IMR-90 (cell line): ENCODE results near the gene RUBCN. TPM values are rescaled to one million over a fixed set of nuclear protein-coding genes. Genes with fewer than 3 reads are reported as not detected.
A peak's percentile ranks its signal among the peaks of the same experiment; 100 is the strongest.

Experiments used
- ATAC-seq: fragments of 200-7000 bp; cut with Tn5 transposase; 2 replicates; pipeline ENCODE4 v1.9.1; 2020; ENCODE audit warnings: low read depth, mild to moderate bottlenecking, moderate library complexity
- BruUV-seq: library from RNA; stranded (reverse); fragments of 400-500 nt; replicated peaks from 2 replicates; lab custom pipeline; 2021; lab: Mats Ljungman, UMichigan
- CTCF ChIA-PET: fragments of 300-600 bp; formaldehyde crosslinking; extraction: SDS; loops from one replicate; lab custom pipeline; 2021; ENCODE audit warnings: antibody characterized with exemption; lab: Yijun Ruan, JAX
- POLR2A ChIA-PET: fragments of 300-600 bp; sonication (Branson Sonifier 250); formaldehyde crosslinking; loops from one replicate; lab custom pipeline; 2022; ENCODE audit warnings: antibody characterized with exemption; ENCODE audit not compliant: unreplicated experiment; lab: Charles Lee
- DNase-seq: peaks from one replicate; pipeline ENCODE4 v3.0.0; 2013
- H2AFZ ChIP-seq: replicated peaks from 2 replicates; pipeline ENCODE3; 2013; ENCODE audit warnings: low read length, mild to moderate bottlenecking; ENCODE audit not compliant: poor library complexity
- H2AK5ac ChIP-seq: 2 replicates; pipeline ENCODE4 v1.6.1; 2013; ENCODE audit warnings: low read depth, low read length, inconsistent platforms
- H2AK9ac ChIP-seq: replicated peaks from 2 replicates; pipeline ENCODE3; 2013; ENCODE audit warnings: mild to moderate bottlenecking, low read depth, low read length, moderate library complexity; ENCODE audit not compliant: poor library complexity
- H2BK120ac ChIP-seq: 2 replicates; pipeline ENCODE4 v1.6.1; 2013; ENCODE audit warnings: low read depth, low read length, inconsistent platforms
- H2BK15ac ChIP-seq: 3 replicates; pipeline ENCODE4 v1.6.1; 2013; ENCODE audit warnings: low read depth, low read length, inconsistent platforms
- H2BK20ac ChIP-seq: 2 replicates; pipeline ENCODE4 v1.6.1; 2013; ENCODE audit warnings: low read depth, mild to moderate bottlenecking, inconsistent platforms, low read length, moderate library complexity
- H2BK5ac ChIP-seq: 2 replicates; pipeline ENCODE4 v1.6.1; 2013; ENCODE audit warnings: mild to moderate bottlenecking, low read depth, low read length, inconsistent platforms; ENCODE audit not compliant: poor library complexity, severe bottlenecking
- H3K14ac ChIP-seq: replicated peaks from 2 replicates; pipeline ENCODE4 v1.6.1; 2013; ENCODE audit warnings: low read depth, low read length, inconsistent platforms
- H3K18ac ChIP-seq: 2 replicates; pipeline ENCODE4 v1.6.1; 2013; ENCODE audit warnings: low read depth, low read length, control low read depth
- H3K23ac ChIP-seq: 2 replicates; pipeline ENCODE4 v1.6.1; 2013; ENCODE audit warnings: low read depth, low read length, inconsistent platforms
- H3K27ac ChIP-seq: 2 replicates; pipeline ENCODE4 v1.5.1; 2013; ENCODE audit warnings: mild to moderate bottlenecking, control low read depth, low read length; ENCODE audit not compliant: insufficient read depth
- H3K27me3 ChIP-seq: 2 replicates; pipeline ENCODE4 v1.6.1; 2013; ENCODE audit warnings: low read length; ENCODE audit not compliant: control insufficient read depth, insufficient read depth
- H3K36me3 ChIP-seq: 2 replicates; pipeline ENCODE4 v1.6.1; 2013; ENCODE audit warnings: low read length, mixed read lengths; ENCODE audit not compliant: control insufficient read depth, insufficient read depth
- H3K4ac ChIP-seq: 2 replicates; pipeline ENCODE4 v1.6.1; 2013; ENCODE audit warnings: low read depth, low read length, inconsistent platforms
- H3K4me1 ChIP-seq: 2 replicates; pipeline ENCODE4 v1.6.1; 2013; ENCODE audit warnings: low read length, mixed read lengths; ENCODE audit not compliant: control insufficient read depth, insufficient read depth
- H3K4me2 ChIP-seq: 2 replicates; pipeline ENCODE4 v1.6.1; 2013; ENCODE audit warnings: low read depth, mild to moderate bottlenecking, control low read depth, low read length, moderate library complexity
- H3K4me3 ChIP-seq: 2 replicates; pipeline ENCODE4 v1.5.1; 2013; ENCODE audit warnings: low read depth, mild to moderate bottlenecking, control low read depth, low read length, moderate library complexity; ENCODE audit not compliant: insufficient read depth
- H3K56ac ChIP-seq: 2 replicates; pipeline ENCODE4 v1.6.1; 2013; ENCODE audit warnings: low read length, inconsistent platforms; ENCODE audit not compliant: insufficient read depth; ENCODE audit errors: extremely low read depth
- H3K79me1 ChIP-seq, 2 experiments: 2 replicates each; pipeline ENCODE4 v1.6.1; 2013; ENCODE audit warnings: low read length in 2 of 2, inconsistent platforms in 1 of 2, low read depth in 1 of 2
- H3K9ac ChIP-seq: 2 replicates; pipeline ENCODE4 v1.6.1; 2013; ENCODE audit warnings: low read depth, low read length, control low read depth
- H3K9me1 ChIP-seq: 2 replicates; pipeline ENCODE4 v1.6.1; 2013; ENCODE audit warnings: low read length, inconsistent platforms; ENCODE audit not compliant: insufficient read depth
- H3K9me3 ChIP-seq: 2 replicates; pipeline ENCODE4 v1.6.1; 2013; ENCODE audit warnings: low read length; ENCODE audit not compliant: control insufficient read depth, insufficient read depth
- H4K20me1 ChIP-seq: 2 replicates; pipeline ENCODE4 v1.6.1; 2013; ENCODE audit warnings: low read length, inconsistent platforms; ENCODE audit not compliant: insufficient read depth
- H4K5ac ChIP-seq: 2 replicates; pipeline ENCODE4 v1.6.1; 2013; ENCODE audit warnings: mild to moderate bottlenecking, low read depth, low read length, control low read depth
- H4K8ac ChIP-seq, 2 experiments: 2 replicates each; pipeline ENCODE4 v1.6.1; 2013; ENCODE audit warnings: low read depth in 2 of 2, low read length in 2 of 2, control low read depth in 1 of 2, inconsistent platforms in 1 of 2
- H4K91ac ChIP-seq: 2 replicates; pipeline ENCODE4 v1.6.1; 2013; ENCODE audit warnings: low read depth, low read length, inconsistent platforms; ENCODE audit not compliant: insufficient read depth
- BHLHE40 ChIP-seq: fragments of 150-350 bp; IDR thresholded peaks from 2 replicates; pipeline ENCODE4 v1.6.1; 2016; ENCODE audit warnings: mild to moderate bottlenecking, low read depth, low read length
- CEBPB ChIP-seq: IDR thresholded peaks from 2 replicates; pipeline ENCODE4 v1.6.1; 2012; ENCODE audit warnings: low read depth, low read length, improper control_type of control experiment
- CHD1 ChIP-seq: IDR thresholded peaks from 2 replicates; pipeline ENCODE4 v1.6.1; 2012; ENCODE audit warnings: low read depth, low read length, improper control_type of control experiment
- FOS ChIP-seq: fragments of 150-350 bp; IDR thresholded peaks from 2 replicates; pipeline ENCODE4 v1.6.1; 2016; ENCODE audit warnings: low read depth, low read length
- MAFK ChIP-seq: IDR thresholded peaks from 2 replicates; pipeline ENCODE4 v1.6.1; 2012; ENCODE audit warnings: low read depth, low read length, improper control_type of control experiment
- MAZ ChIP-seq: IDR thresholded peaks from 2 replicates; pipeline ENCODE4 v1.6.1; 2012; ENCODE audit warnings: low read depth, mild to moderate bottlenecking, low read length, improper control_type of control experiment, moderate library complexity, borderline replicate concordance
- MXI1 ChIP-seq: IDR thresholded peaks from 2 replicates; pipeline ENCODE4 v1.6.1; 2012; ENCODE audit warnings: low read depth, mild to moderate bottlenecking, low read length, moderate library complexity, borderline replicate concordance
- NFE2L2 ChIP-seq: fragments of 150-350 bp; IDR thresholded peaks from 2 replicates; pipeline ENCODE4 v1.6.1; 2016; ENCODE audit warnings: low read depth, mild to moderate bottlenecking, low read length
- POLR2A ChIP-seq: IDR thresholded peaks from 2 replicates; pipeline ENCODE4 v1.6.1; 2012; ENCODE audit warnings: mild to moderate bottlenecking, low read depth, low read length
- RAD21 ChIP-seq: IDR thresholded peaks from 2 replicates; pipeline ENCODE4 v1.6.1; 2012; ENCODE audit warnings: low read length, improper control_type of control experiment
- RCOR1 ChIP-seq: IDR thresholded peaks from 2 replicates; pipeline ENCODE4 v1.6.1; 2012; ENCODE audit warnings: mild to moderate bottlenecking, low read length, improper control_type of control experiment; ENCODE audit not compliant: insufficient replicate concordance
- SMC3 ChIP-seq: fragments of 150-350 bp; IDR thresholded peaks from 2 replicates; pipeline ENCODE4 v1.6.1; 2016; ENCODE audit warnings: low read depth, mild to moderate bottlenecking, antibody characterized with exemption, low read length, moderate library complexity
- WGBS, 2 experiments: methylation state at CpG; one replicate each; pipeline versions ENCODE4 v1.1.5 to v1.1.7; 2013; ENCODE audit warnings: missing lambda C conversion rate in 2 of 2; ENCODE audit not compliant: insufficient read length in 1 of 2; ENCODE audit errors: extremely low coverage in 2 of 2; 5-methylcytosine and 5-hydroxymethylcytosine counted together
- dilution Hi-C: fragments of 300-500 bp; cut with HindIII; formaldehyde crosslinking; loops from one replicate; pipeline ENCODE4 v1.14.3; 2018; ENCODE audit warnings: low sequenced_read_pairs; ENCODE audit not compliant: unreplicated experiment
- in situ Hi-C: fragments of 300-500 bp; cut with MboI; formaldehyde crosslinking; loops from 3 replicates; pipeline ENCODE4 v1.14.3; 2019; ENCODE audit warnings: low sequenced_read_pairs, inconsistent platforms, mixed read lengths
- intact Hi-C: fragments of 100-400 bp; cut with micrococcal nuclease; formaldehyde crosslinking; loops from 2 replicates; pipeline ENCODE4 v1.10.0; 2022
- polyA plus RNA-seq, 3 experiments: library from polyadenylated mRNA; depleted of rRNA; stranded (reverse); fragments of >200 nt; gene quantifications; 2 replicates each; pipeline ENCODE4 v1.2.3, GENCODE V29; 2012; ENCODE audit warnings: low replicate concordance in 1 of 3
- total RNA-seq: library from RNA; depleted of rRNA; stranded (reverse); fragments of >200 nt; gene quantifications from 2 replicates; pipeline ENCODE4 v1.2.3, GENCODE V29; 2012
- TF ChIP-seq, protein P1 (sequence below): conservative IDR thresholded peaks from 2 replicates; pipeline ENCODE4 v1.5.1; 2012; ENCODE audit warnings: mild to moderate bottlenecking, low read depth, low read length, improper control_type of control experiment
- TF ChIP-seq, protein P2 (sequence below): fragments of 150-350 bp; IDR thresholded peaks from 2 replicates; pipeline ENCODE4 v1.6.1; 2017; ENCODE audit warnings: mild to moderate bottlenecking, antibody characterized with exemption, low read length, low read depth
- TF ChIP-seq, protein P3 (sequence below): fragments of 150-350 bp; IDR thresholded peaks from 2 replicates; pipeline ENCODE4 v1.6.1; 2016; ENCODE audit warnings: low read depth, mild to moderate bottlenecking, low read length, moderate library complexity, borderline replicate concordance

Gene RUBCN
- total and polyA plus RNA-seq, 2 of the 4 experiments (the other 2 are of a cell fraction): 10.8 to 12.6 TPM

DNA sequence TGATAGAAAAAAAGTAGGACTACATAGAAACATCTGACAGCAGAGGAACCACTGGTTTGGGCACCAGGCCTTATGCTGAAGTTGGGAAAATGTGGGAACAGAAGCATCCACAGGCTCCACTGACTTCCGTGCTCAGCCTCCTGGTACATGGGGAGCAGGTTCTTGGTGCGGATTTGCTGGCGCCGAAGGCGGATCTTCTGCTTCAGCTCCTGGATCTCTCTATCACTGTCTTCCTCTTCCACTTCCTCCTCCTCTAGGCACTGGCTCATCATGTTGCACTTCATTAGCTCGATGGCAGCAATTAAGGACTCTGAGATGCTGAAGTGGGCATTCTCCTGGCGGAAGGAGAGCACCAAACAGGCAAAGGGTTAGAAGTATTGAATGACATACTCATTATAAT is 42.5 kb downstream of the RUBCN start:
- no peak overlapping the region for H4K8ac ChIP-seq
- H3K4ac ChIP-seq: no peak overlapping the region
- CTCF ChIA-PET: no interaction called here
- H4K20me1 ChIP-seq: no peaks in the 10 kb centered on the region
- H2AK5ac ChIP-seq: no peak overlapping the region
- H3K9me1 ChIP-seq: peaks cover 9% of the 10 kb centered on the region; the same call in 1 of the 2 replicates
- no peak overlapping the region for H2BK120ac ChIP-seq
- TF ChIP-seq CEBPB: no peak
- no peak for TF ChIP-seq NFE2L2
- TF ChIP-seq MAFK: no peak
- TF ChIP-seq, protein P1, sequence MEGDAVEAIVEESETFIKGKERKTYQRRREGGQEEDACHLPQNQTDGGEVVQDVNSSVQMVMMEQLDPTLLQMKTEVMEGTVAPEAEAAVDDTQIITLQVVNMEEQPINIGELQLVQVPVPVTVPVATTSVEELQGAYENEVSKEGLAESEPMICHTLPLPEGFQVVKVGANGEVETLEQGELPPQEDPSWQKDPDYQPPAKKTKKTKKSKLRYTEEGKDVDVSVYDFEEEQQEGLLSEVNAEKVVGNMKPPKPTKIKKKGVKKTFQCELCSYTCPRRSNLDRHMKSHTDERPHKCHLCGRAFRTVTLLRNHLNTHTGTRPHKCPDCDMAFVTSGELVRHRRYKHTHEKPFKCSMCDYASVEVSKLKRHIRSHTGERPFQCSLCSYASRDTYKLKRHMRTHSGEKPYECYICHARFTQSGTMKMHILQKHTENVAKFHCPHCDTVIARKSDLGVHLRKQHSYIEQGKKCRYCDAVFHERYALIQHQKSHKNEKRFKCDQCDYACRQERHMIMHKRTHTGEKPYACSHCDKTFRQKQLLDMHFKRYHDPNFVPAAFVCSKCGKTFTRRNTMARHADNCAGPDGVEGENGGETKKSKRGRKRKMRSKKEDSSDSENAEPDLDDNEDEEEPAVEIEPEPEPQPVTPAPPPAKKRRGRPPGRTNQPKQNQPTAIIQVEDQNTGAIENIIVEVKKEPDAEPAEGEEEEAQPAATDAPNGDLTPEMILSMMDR: no peak
- TF ChIP-seq BHLHE40: no peak
- no peak for TF ChIP-seq RAD21
- no peak for TF ChIP-seq POLR2A
- TF ChIP-seq CHD1: no peak
- no peak for TF ChIP-seq MXI1
- TF ChIP-seq, protein P2, sequence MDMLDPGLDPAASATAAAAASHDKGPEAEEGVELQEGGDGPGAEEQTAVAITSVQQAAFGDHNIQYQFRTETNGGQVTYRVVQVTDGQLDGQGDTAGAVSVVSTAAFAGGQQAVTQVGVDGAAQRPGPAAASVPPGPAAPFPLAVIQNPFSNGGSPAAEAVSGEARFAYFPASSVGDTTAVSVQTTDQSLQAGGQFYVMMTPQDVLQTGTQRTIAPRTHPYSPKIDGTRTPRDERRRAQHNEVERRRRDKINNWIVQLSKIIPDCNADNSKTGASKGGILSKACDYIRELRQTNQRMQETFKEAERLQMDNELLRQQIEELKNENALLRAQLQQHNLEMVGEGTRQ: no peak
- no peak for TF ChIP-seq RCOR1
- TF ChIP-seq MAZ: no peak
- TF ChIP-seq, protein P3, sequence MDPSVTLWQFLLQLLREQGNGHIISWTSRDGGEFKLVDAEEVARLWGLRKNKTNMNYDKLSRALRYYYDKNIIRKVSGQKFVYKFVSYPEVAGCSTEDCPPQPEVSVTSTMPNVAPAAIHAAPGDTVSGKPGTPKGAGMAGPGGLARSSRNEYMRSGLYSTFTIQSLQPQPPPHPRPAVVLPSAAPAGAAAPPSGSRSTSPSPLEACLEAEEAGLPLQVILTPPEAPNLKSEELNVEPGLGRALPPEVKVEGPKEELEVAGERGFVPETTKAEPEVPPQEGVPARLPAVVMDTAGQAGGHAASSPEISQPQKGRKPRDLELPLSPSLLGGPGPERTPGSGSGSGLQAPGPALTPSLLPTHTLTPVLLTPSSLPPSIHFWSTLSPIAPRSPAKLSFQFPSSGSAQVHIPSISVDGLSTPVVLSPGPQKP: no peak
- TF ChIP-seq SMC3: no peak
- TF ChIP-seq FOS: no peak
- dilution Hi-C loops: no loop called here
- H3K9me3 ChIP-seq: no peaks in the 10 kb centered on the region
- H3K27me3 ChIP-seq: no peaks in the 10 kb centered on the region
- no peak overlapping the region for H3K18ac ChIP-seq
- no peak for DNase-seq
- no peak overlapping the region for H3K14ac ChIP-seq
- 100% methylated on average over 4 of the region's 7 CpGs; no CpG with 5 or more reads in 1 of the 2 experiments for WGBS, 2 experiments
- H2BK5ac ChIP-seq: no peak overlapping the region
- no peak overlapping the region for H3K9ac ChIP-seq
- H3K23ac ChIP-seq: no peak overlapping the region
- no peak overlapping the region for H3K56ac ChIP-seq
- BruUV-seq: no TSS peak
- H2BK20ac ChIP-seq: no peak overlapping the region
- intact Hi-C loops: no loop called here
- peak overlapping the region; percentile 31 for H2AK9ac ChIP-seq
- no peak overlapping the region for H3K4me2 ChIP-seq
- in situ Hi-C loops: no loop called here
- no peak overlapping the region for H3K27ac ChIP-seq
- peaks cover 37% of the 10 kb centered on the region for H3K36me3 ChIP-seq
- no peak overlapping the region for H4K91ac ChIP-seq
- H3K79me1 ChIP-seq: peaks cover 0 to 14% of the 10 kb centered on the region in 2 experiments; a peak in 1 of 4 replicates
- POLR2A ChIA-PET: no interaction called here
- no peak overlapping the region for H4K5ac ChIP-seq
- H2AFZ ChIP-seq: no peak overlapping the region
- no peak overlapping the region for H3K4me3 ChIP-seq
- no peak overlapping the region for H2BK15ac ChIP-seq
- no peaks in the 10 kb centered on the region for H3K4me1 ChIP-seq
- ATAC-seq: no peak
